ENCODE measurements around the gene NEK5. TPM values are rescaled to one million over a fixed set of nuclear protein-coding genes. Genes with fewer than 3 reads are reported as not detected.

Gene NEK5
- total and polyA plus RNA-seq, 2 experiments from 2014 or later = 0.73 to 1.3 TPM

- no peak for TF ChIP-seq CREB1 (CRISPR knock-in tag; IDR thresholded peaks at IDR 0.05; ENCODE audit: low read depth)
- TF ChIP-seq JUNB (IDR thresholded peaks at IDR 0.05; ENCODE audit: unreplicated experiment) = no peak
Measured at GRCh38 chr13:52165411-52165810, 36.5 kb upstream of the NEK5 start (continued).

- Histone ChIP-seq H3K4me1 (ENCODE audit: insufficient read depth) (no peaks in the 10 kb centered on the region), H4K20me1 (replicated peaks; ENCODE audit: insufficient read depth) (no peaks in the 10 kb centered on the region), H3K4me3 (no peak overlapping the region), H3K27me3 (ENCODE audit: insufficient read depth) (peaks cover 2% of the 10 kb centered on the region), H3K9me2 (ENCODE audit: insufficient read depth) (no peaks in the 10 kb centered on the region), H3K27ac (ENCODE audit: low read depth) (no peak overlapping the region), H3K36me3 (ENCODE audit: insufficient read depth) (peaks cover 13% of the 10 kb centered on the region), H2AFZ (no peak overlapping the region), H3F3A (replicated peaks; ENCODE audit: low read depth) (no peaks in the 10 kb centered on the region), H3K4me2 (no peak overlapping the region), H3K79me2 (replicated peaks; ENCODE audit: insufficient read depth) (no peaks in the 10 kb centered on the region)
- H3K4me3 Mint-ChIP-seq = no peak overlapping the region
- H3K36me3 Mint-ChIP-seq (ENCODE audit: low read depth) = peaks cover 7% of the 10 kb centered on the region; the same call in 2 of the 3 replicates
- TF ChIP-seq ETS1 (IDR thresholded peaks at IDR 0.05) = no peak
- no peak for TF ChIP-seq POLR2AphosphoS5 (IDR thresholded peaks at IDR 0.05; ENCODE audit: low read depth)
- TF ChIP-seq JUNB (IDR thresholded peaks at IDR 0.05; ENCODE audit: unreplicated experiment) = no peak
- TF ChIP-seq ZNF462 (CRISPR knock-in tag; IDR thresholded peaks at IDR 0.05) = no peak
- no peak for TF ChIP-seq STAT1 (IDR thresholded peaks at IDR 0.05; ENCODE audit: unreplicated experiment)
- no peak for TF ChIP-seq REST (IDR thresholded peaks at IDR 0.05; ENCODE audit: unreplicated experiment)
- no peak for TF ChIP-seq CTCF (conservative IDR thresholded peaks at IDR 0.05; ENCODE audit: low read depth in 2 of 2)
- no peak for TF ChIP-seq CREB1 (CRISPR knock-in tag; IDR thresholded peaks at IDR 0.05; ENCODE audit: low read depth)
- no peak for TF ChIP-seq ZNF114 (CRISPR knock-in tag; IDR thresholded peaks at IDR 0.05)
- TF ChIP-seq EZH2 (IDR thresholded peaks at IDR 0.05; ENCODE audit: low read depth, unreplicated experiment) = no peak
- TF ChIP-seq EZH2phosphoT487 (IDR thresholded peaks at IDR 0.05; ENCODE audit: unreplicated experiment) = no peak
- no peak for TF ChIP-seq ZNF331 (CRISPR knock-in tag; IDR thresholded peaks at IDR 0.05; ENCODE audit: low read depth)
- no peak for TF ChIP-seq NANOG (IDR thresholded peaks at IDR 0.05; ENCODE audit: borderline replicate concordance)
- peaks cover 1% of the 10 kb centered on the region for H3K9me3 Mint-ChIP-seq
- H3K27me3 Mint-ChIP-seq (ENCODE audit: insufficient read depth, low read depth, poor library complexity) = peaks cover 2% of the 10 kb centered on the region
- H3K27ac Mint-ChIP-seq = no peak overlapping the region
- ATAC-seq = no peak
- H3K4me1 Mint-ChIP-seq = peaks cover 3% of the 10 kb centered on the region; the same call in 2 of the 3 replicates
- no peak for DNase-seq (ENCODE audit: low spot score)
Measured at GRCh38 chr13:52164989-52165388, 36.1 kb upstream of the NEK5 start.

Data from GM23338 (cell line).